Measurements from ENCODE around the gene WDR7.
A peak's percentile ranks its signal among the peaks of the same experiment; 100 is the strongest.

WDR7 gene

GRCh38 chr18:57062178-57062577 lies 411.0 kb downstream of the WDR7 start:
- no peak for TF ChIP-seq Cebpa-rat (IDR thresholded peaks at IDR 0.05)
- H3K27ac ChIP-seq = no peak overlapping the region

GRCh38 chr18:57062844-57063243 lies 411.7 kb downstream of the WDR7 start:
- no peak for TF ChIP-seq Cebpa-rat (IDR thresholded peaks at IDR 0.05)
- Histone ChIP-seq H3K4me1 (no peaks in the 10 kb centered on the region), H4K20me1 (no peaks in the 10 kb centered on the region), H3K36me3 (no peaks in the 10 kb centered on the region), H3K9me3 (replicated peaks in 1 of 11) (no peaks in the 10 kb centered on the region), H3K27me3 (peaks cover 0 to 13% (median 0%) of the 10 kb centered on the region in 11 experiments; a peak in 3 of 22 replicates), H3K4me3 (no peak overlapping the region), H3K4me2 (no peak overlapping the region), H3K9ac (no peak overlapping the region), H3K27ac (no peak overlapping the region)

More at GRCh38 chr18:57062178-57062577, 411.0 kb downstream of the WDR7 start:
- H3K9me3 ChIP-seq (replicated peaks in 1 of 11) = no peaks in the 10 kb centered on the region
- H4K20me1 ChIP-seq = no peaks in the 10 kb centered on the region
- H3K36me3 ChIP-seq = no peaks in the 10 kb centered on the region
- no peak overlapping the region for H3K4me3 ChIP-seq
- no peak overlapping the region for H3K9ac ChIP-seq
- H3K4me1 ChIP-seq = no peaks in the 10 kb centered on the region
- peaks cover 0 to 8% (median 0%) of the 10 kb centered on the region in 11 experiments; a peak in 2 of 22 replicates for H3K27me3 ChIP-seq
- no peak overlapping the region for H3K4me2 ChIP-seq

GRCh38 chr18:57063601-57064103 lies 412.5 kb downstream of the WDR7 start:
- no peak for TF ChIP-seq Cebpa-rat (IDR thresholded peaks at IDR 0.05)
- peaks cover 0 to 17% (median 0%) of the 10 kb centered on the region in 11 experiments; a peak in 3 of 22 replicates for H3K27me3 ChIP-seq
- H3K4me1 ChIP-seq = no peaks in the 10 kb centered on the region
- H4K20me1 ChIP-seq = no peaks in the 10 kb centered on the region
- no peaks in the 10 kb centered on the region for H3K36me3 ChIP-seq
- no peaks in the 10 kb centered on the region for H3K9me3 ChIP-seq (replicated peaks in 1 of 11)
- no peak overlapping the region for H3K27ac ChIP-seq
- H3K9ac ChIP-seq = no peak overlapping the region
- no peak overlapping the region for H3K4me2 ChIP-seq
- H3K4me3 ChIP-seq = no peak overlapping the region

GRCh38 chr18:57073501-57074187 lies 422.5 kb downstream of the WDR7 start:
- Histone ChIP-seq H3K27me3 (peaks cover 64 to 80% (median 75%) of the 10 kb centered on the region in 11 experiments), H3K27ac (no peak overlapping the region), H3K4me3 (no peak overlapping the region), H4K20me1 (peaks cover 0 to 50% (median 40%) of the 10 kb centered on the region in 11 experiments; a peak in 15 of 22 replicates), H3K9ac (no peak overlapping the region), H3K4me1 (peaks cover 11 to 40% (median 22%) of the 10 kb centered on the region in 10 experiments), H3K9me3 (replicated peaks in 1 of 11) (no peaks in the 10 kb centered on the region), H3K4me2 (peak overlapping the region in 2 of 11 experiments; percentile 5 to 14; a peak in 1 of 22 replicates), H3K36me3 (no peaks in the 10 kb centered on the region)
- TF ChIP-seq Cebpa-rat (IDR thresholded peaks at IDR 0.05) = peak in 3 of 11 experiments; percentile 10 to 62 (median 20); a peak in 3 of 22 replicates

GRCh38 chr18:57075716-57076400 lies 424.7 kb downstream of the WDR7 start:
- Histone ChIP-seq H3K27me3 (peaks cover 86 to 98% (median 97%) of the 10 kb centered on the region in 11 experiments), H4K20me1 (peaks cover 0 to 65% (median 44%) of the 10 kb centered on the region in 11 experiments; a peak in 15 of 22 replicates)

GRCh38 chr18:57077005-57077765 lies 426.0 kb downstream of the WDR7 start:
- Histone ChIP-seq H3K4me3 (no peak overlapping the region), H3K9ac (no peak overlapping the region), H3K4me1 (peaks cover 11 to 41% (median 25%) of the 10 kb centered on the region in 10 experiments), H3K4me2 (peak overlapping the region; percentile 55 to 95 (median 72)), H3K36me3 (no peaks in the 10 kb centered on the region), H3K9me3 (replicated peaks in 1 of 11) (peaks cover 0 to 16% (median 3%) of the 10 kb centered on the region in 11 experiments; a peak in 9 of 22 replicates), H4K20me1 (peaks cover 0 to 65% (median 44%) of the 10 kb centered on the region in 11 experiments; a peak in 15 of 22 replicates), H3K27me3 (peaks cover 89 to 99% (median 98%) of the 10 kb centered on the region in 11 experiments), H3K27ac (no peak overlapping the region)
- no peak for TF ChIP-seq Cebpa-rat (IDR thresholded peaks at IDR 0.05)

More at GRCh38 chr18:57075716-57076400, 424.7 kb downstream of the WDR7 start:
- H3K9me3 ChIP-seq (replicated peaks in 1 of 11) = peaks cover 0 to 11% (median 0%) of the 10 kb centered on the region in 11 experiments; a peak in 3 of 22 replicates
- no peak overlapping the region for H3K27ac ChIP-seq
- no peak overlapping the region for H3K4me3 ChIP-seq
- no peak for TF ChIP-seq Cebpa-rat (IDR thresholded peaks at IDR 0.05)
- no peak overlapping the region for H3K9ac ChIP-seq
- H3K4me1 ChIP-seq = peaks cover 11 to 41% (median 23%) of the 10 kb centered on the region in 10 experiments
- peak overlapping the region in 2 of 11 experiments; percentile 9 to 18; a peak in 1 of 22 replicates for H3K4me2 ChIP-seq
- no peaks in the 10 kb centered on the region for H3K36me3 ChIP-seq

GRCh38 chr18:57077786-57078552 lies 426.8 kb downstream of the WDR7 start:
- Histone ChIP-seq H3K9ac (no peak overlapping the region), H3K9me3 (replicated peaks in 1 of 11) (peaks cover 4 to 24% (median 11%) of the 10 kb centered on the region in 11 experiments), H3K4me3 (no peak overlapping the region), H3K27ac (no peak overlapping the region), H3K4me2 (peak overlapping the region; percentile 55 to 95 (median 72)), H3K27me3 (peaks cover 91 to 99% (median 98%) of the 10 kb centered on the region in 11 experiments), H3K4me1 (peaks cover 11 to 41% (median 25%) of the 10 kb centered on the region in 10 experiments), H4K20me1 (peaks cover 0 to 64% (median 44%) of the 10 kb centered on the region in 11 experiments; a peak in 15 of 22 replicates), H3K36me3 (no peaks in the 10 kb centered on the region)
- TF ChIP-seq Cebpa-rat (IDR thresholded peaks at IDR 0.05) = no peak

- H3K4me2 ChIP-seq = peak overlapping the region in 5 of 11 experiments; percentile 55 to 82 (median 80); a peak in 8 of 22 replicates
- peaks cover 91 to 99% (median 98%) of the 10 kb centered on the region in 11 experiments for H3K27me3 ChIP-seq
These were observed 427.5 kb downstream of the WDR7 start for GRCh38 chr18:57078614-57079013.

More at GRCh38 chr18:57078614-57079013, 427.5 kb downstream of the WDR7 start:
- Histone ChIP-seq H3K4me1 (peaks cover 11 to 36% (median 22%) of the 10 kb centered on the region in 10 experiments), H3K9ac (no peak overlapping the region), H3K27ac (no peak overlapping the region), H3K4me3 (no peak overlapping the region), H3K9me3 (replicated peaks in 1 of 11) (peaks cover 10 to 31% (median 17%) of the 10 kb centered on the region in 11 experiments), H4K20me1 (peaks cover 0 to 58% (median 44%) of the 10 kb centered on the region in 11 experiments; a peak in 15 of 22 replicates), H3K36me3 (no peaks in the 10 kb centered on the region)
- TF ChIP-seq Cebpa-rat (IDR thresholded peaks at IDR 0.05) = no peak

Data from BLaER1 treated with 17β-estradiol and CSF1 and Interleukin-3, amounts not matched to agents 10 nM and 100 nM (cell line).